GM21528 (cell line): Measurements from ENCODE around the gene FAM221B.
A peak's percentile ranks its signal among the peaks of the same experiment; 100 is the strongest.

Experiments
- ATAC-seq: cut with Tn5 transposase; IDR thresholded peaks from one replicate; pipeline ENCODE4 v1.9.1; 2021; ENCODE audit warnings: mild to moderate bottlenecking, moderate library complexity; ENCODE audit not compliant: unreplicated experiment, low FRiP score

FAM221B gene

DNA sequence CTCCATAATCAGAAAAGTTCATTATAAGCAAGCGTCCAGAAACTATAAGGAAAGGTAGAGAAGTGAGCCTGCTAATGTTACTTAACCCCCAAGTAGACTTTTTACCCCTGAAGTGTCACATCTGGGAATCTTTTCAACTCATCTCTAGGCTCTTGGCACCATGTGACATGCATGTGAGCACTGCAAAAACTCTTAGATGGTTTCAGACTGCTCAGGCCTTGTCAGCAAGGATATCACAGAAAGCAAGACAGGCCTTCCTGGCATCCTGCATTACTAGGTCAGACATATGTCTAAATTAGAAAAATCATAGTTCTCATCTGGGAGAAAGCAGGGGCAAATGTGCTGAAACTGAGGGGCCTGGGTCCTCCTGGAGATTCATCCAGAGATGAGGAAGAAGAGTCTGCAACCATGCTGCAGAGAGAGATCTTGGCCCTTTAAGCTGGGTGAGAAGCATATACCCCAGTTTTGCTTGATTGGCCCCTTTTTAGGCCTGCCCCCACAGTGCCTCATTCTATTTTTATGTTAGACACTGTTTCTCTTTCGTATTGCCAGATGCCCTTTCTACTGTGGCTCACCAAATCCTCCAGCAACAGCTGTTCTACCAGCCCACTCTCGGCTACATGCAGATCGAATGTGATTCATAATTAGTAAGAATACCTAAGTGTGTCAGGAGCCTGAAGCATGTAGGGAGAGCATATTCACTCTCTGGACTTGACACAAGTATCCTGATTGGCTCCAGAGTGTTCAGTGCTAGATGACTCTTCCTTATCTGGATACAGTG lies 19.4 kb upstream of the FAM221B start:
- ATAC-seq: peak; percentile 94

DNA sequence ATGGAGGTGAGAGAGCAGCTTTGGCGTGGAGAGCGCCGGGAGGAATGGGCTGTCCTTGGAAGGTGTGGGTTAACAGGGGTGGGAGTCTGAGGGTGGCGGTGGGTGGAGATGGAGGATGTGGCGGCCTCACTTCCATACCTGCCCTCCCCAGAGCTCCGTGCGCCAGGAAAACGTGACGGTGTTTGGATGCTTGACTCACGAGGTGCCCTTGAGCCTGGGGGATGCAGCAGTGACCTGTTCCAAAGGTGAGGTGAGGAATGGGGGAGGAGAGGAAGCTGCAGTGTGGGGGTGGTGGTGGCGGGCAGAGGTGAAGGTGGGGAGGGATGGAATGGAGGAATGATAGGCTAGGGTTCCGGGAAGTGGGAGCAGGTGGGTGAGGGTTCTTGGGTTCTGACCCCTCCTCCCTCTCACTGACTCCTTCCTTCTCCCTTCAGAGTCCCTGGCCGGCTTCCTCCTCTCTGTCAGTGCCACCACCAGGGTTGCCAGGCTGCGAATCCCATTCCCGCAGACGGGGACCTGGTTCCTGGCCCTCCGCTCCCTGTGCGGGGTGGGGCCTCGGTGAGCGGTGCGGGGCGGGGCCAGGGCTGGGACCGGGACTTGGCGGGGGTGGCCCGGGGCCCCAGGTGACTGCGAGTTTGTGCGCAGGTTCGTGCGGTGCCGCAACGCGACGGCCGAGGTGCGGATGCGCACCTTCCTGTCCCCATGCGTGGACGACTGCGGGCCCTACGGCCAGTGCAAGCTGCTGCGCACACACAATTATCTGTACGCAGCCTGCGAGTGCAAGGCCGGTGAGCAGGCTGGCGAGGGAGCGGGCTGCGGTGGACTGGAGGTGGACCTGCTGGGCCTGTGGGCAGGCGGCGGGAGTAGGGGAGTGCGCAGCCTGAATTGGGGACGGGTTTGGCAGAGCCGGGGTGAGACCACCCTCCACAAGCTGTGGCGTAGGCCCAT lies 17.6 kb upstream of the FAM221B start:
- no peak for ATAC-seq

DNA sequence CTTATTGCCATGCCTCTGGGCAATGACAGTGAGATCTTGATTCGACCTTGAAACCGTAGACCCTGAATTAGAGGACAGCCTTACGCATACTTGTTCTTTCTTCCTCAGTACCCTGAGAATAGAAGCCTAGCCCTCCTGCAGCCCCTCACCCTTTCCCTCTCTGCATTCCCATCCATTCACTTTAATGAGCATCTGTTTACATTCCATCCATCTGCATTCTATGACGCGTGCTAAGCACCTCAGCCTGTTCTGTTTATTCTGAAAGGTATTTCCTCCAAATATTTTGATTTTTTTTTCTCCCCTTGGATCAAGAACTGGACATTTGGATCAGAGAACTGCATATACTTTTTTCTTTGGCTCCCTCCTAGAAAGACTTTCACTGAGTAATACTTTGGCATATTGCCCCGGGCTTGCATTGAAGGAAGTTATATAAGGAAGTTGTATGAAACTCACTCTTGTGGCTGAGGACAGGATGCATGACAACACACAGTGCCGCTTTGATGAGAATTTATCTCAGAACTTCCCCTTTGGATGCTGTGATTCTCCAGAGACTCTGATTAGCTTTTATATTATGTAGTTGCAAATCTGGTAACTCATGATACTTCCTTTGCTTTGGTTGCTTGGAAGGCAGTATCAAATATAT lies 16.2 kb upstream of the FAM221B start:
- ATAC-seq: no peak

DNA sequence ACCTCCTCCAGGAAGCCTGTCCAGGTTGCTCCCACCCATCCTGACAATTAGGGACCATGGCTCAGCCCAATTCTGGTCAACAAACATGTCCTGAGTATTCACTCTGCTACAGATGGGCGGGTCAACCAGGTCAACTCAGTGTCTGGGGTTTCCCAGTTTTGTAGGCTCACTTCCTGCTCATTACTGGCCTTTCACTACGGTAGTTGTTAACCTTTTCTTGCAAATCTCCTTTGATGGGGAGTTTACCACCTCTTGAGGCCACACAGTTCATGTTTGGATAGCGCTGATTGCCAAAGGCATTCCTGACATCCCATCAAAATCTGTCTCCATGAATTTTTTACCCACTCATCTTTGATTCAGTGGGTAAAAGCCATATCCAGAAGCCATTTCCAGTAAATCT lies 14.3 kb upstream of the FAM221B start:
- no peak for ATAC-seq

DNA sequence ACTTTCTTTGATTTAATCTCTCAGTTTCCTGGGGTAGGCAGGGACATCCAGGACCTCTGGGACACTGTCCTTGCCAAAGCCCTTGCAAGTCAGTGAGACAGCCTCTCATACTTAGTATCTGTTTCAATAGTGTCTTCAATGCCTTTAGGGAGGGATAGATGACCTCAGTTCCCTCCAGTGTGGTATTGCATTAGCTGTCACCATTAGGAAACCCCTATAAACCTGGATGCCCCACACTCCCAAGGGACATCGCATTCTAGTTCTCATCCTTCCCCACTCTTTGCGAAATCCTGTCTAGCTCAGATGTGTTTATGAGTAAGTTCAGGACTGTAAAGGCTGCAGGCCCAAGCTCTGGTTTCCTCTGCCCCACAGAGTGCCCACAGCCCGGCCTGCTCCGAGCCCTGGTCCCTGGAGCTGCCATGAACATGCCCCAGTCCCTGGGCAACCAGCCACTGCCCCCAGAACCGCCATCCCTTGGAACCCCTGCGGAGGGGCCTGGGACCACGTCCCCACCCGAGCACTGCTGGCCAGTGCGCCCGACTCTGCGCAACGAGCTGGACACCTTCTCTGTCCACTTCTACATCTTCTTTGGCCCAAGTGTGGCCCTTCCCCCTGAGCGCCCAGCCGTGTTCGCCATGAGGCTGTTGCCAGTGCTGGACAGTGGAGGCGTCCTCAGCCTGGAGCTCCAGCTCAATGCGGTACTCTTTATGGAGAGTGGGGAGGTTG lies 13.7 kb upstream of the FAM221B start:
- ATAC-seq: no peak

DNA sequence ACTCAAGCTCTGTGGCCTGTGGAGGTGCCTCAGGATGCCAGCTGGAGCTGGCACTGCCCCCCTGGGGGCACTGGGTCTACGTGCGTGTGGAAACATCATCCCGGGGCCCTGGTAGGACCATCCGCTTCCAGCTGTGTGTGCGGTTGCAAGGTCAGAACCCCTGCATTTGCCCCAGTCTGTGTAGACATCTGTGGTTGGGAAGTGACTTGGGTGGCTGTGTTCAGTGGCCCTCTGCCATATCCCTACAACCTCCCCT lies 13.0 kb upstream of the FAM221B start:
- ATAC-seq: no peak

DNA sequence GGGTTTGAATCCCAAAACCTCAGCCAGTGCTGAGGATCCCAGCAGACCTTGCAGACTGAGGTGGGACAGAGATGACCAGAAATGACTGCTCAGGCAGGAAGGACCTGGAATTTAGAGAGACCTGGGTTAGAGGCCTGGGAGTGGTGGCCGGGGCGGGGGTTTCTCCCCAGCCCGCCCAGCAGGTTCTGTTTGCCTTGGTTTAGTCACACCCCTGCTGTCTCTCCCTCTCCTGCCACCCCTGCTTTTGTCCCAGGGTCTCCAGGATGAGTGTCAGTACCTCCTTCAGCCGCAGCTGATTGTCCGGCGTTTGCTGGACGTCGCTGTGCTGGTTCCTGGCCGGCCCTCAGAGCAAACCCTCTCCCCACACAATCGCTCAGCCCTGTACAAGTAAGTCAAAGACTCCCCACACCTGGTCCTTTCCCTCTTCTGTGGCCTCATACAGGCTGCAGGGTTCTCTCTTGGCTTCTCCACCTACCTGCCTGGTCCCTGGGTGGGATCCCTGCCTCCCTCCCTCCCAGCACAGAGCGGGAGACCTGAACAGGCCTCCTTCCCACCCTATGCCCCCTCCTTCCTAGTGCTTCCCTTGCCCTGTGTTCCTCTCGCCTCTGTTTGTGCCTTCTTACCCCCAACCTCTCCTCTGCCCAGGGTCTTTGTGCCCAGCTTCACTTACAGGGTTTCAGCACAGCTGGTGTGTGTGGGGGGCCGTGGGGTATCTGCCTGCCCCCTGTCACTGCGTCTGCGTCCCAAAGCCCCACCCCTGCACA lies 12.5 kb upstream of the FAM221B start:
- no peak for ATAC-seq

DNA sequence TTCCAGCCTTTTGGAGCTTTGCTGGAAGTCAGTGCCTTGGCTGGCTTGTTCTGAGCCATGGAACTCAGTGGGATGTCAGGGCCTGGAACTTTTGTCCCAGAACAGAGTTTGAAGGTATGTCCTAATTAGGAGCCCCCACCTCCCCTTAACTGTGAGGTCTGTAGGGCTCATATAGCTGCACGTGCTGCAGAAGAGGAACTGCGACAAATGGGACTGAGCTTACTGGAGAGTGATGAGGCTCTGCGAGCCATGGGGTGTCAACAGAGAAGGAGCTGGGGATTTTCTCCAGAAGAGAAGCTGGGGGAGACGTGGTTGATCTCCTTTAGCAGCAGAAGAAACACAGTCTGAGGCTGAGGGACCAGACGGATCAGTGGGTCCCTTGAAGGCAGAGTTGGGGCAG lies 11.4 kb upstream of the FAM221B start:
- no peak for ATAC-seq

DNA sequence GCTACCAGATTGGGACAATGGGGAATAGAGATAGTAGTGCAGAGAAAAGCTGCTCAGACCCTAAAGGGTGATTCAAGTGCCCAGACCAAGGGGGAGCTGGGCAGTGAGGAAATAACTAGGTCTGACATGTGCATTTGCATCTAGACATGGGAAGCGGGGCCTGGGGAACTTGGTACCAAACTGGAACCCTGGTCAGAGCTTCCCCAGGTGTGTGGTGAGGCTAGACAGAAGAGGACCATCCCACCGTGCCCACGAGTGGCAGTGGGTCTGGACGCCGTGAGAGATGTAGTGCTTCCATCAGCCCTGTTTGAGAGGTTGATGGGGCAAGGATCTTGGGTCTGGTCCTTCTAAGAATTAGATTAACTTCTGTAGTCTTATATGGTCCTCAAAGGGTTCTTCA lies 8.1 kb upstream of the FAM221B start:
- ATAC-seq: no peak

DNA sequence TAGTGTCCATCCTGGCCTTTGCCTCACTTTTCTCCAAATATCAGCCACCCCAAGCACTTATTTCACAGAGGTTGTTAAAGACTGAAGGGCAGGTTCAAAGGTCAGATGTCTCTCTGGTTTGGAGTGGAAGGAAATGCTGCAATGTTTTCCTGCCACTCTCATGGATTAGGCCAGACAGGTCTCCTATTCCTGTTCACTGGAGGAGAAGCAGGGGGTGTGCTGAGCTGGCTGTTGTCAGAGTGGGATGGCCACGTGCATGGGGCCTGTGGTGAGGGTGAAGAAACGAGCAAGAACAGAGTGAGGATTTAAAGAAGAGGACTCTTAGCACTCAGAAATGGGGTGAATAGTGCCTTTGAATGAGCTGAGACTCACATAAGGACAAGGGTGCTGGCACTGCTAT lies 7.2 kb upstream of the FAM221B start:
- ATAC-seq: no peak

DNA sequence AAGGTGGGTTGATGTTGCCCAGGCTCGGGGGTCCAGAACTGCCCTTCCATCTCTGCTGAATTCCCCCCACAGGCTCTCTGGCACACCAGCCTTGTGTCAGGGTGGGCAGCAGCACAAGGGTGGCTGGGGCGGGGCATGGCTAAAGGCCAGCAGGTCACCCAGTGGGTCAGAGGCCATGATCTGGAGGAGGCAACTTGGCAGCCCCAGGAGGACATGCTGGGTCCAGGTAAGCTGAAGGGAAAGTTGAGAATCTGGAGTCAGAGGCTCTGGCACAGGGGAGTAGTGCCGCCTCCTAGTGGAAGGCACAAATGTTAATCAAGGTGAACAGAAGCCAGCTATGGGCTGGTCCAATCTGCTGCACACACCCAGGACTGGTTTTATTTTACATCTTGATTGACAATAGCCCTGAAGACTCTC lies 6.7 kb upstream of the FAM221B start:
- ATAC-seq: no peak

DNA sequence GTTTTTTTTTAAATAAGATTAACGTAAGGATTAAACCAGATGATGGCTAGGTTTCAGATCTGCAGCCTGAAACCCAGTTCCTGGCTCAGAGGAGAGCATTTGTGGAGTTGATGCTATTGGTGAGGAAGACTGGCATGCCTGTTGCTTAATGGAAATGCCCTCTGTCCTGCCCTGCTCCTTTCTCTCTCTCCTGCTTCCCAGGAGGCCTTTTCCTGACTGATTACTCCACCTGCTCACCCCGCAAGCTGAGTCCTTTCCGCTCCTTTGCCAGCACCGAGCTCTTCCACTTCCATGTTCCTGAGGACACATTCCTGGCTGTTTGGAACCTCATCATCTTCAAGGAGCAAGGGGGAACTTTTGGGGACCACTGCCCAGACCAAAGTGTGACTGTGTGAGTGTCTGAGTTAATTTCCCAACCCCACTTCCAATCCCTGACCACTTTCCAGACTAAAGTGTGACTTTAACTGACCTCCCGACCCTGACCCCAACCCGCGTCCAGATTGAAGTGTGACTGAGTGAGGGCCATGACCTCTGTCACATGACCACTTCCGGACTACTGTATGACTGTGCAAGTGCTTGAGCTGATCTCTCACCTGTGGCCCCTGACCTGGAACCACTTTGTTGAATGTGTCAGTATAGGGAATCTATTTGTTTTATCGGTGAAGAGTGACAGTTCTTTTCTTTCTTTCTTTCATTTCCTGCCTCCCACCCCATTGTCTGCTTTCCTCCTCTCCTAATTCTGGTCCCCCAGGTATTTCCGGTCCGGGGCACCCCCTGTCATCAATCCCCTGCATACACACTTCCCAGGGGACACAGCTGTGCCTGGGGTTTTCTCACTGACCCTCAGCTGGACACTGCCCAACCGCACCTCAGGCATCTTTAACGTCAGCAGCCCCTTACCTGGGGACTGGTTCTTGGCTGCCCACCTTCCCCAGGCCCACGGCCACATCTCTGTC lies 6.0 kb upstream of the FAM221B start:
- no peak for ATAC-seq

DNA sequence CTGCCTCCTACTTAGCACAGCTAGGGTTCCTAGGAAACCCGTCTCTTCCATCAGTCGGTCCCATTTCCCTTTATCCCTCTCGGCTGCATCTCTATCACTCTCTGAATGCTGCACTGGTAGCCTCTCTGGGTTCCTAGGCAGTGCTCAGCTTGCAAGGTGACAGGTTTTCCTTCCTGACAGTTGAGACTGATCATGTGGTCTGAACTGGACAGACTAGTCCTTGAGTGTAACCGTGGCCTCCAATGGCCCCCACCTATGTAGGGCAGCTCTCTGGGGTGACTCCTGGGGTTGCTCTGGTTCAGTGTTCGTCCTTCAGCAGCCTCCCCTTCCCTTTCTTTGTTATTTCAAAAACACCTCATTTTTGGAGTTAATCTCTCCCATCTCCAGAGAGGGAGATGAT lies 4.3 kb upstream of the FAM221B start:
- no peak for ATAC-seq

DNA sequence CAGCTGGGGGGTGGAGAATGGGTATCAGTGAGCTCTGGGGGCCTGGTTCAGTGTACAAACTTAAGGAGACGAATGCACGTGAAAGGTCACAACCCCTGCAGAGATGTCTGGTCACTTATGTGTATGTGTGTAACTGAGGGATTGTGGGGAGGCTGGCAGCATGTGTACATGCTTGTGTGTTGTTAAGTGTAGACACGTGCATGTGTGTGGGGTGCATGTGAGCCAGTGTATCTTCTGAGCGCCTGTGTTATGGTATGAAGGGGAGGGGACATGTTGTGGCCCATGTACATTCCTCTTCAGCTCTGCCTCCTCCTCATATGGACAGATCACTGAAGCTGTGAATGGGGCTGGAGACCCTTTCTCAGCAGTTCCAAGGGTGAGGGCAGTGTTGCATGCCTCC lies 2.5 kb upstream of the FAM221B start:
- no peak for ATAC-seq

DNA sequence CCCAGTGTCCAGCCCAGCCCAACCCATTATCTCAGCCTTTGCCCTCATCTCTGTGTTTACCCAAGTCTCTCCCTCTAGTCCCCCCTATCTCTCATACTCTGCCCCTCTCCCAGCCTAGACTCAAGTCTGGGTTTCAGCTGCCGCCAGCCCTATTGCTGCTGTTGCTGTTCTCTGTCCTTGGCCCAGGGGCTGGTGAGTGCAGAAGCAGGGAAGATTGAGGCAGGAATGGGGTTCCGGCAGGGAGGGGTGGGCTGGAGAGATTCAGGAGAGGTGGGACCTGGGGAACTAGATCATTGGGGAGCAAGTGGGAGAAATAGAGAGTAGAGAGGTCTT lies 1.2 kb upstream of the FAM221B start:
- no peak for ATAC-seq

DNA sequence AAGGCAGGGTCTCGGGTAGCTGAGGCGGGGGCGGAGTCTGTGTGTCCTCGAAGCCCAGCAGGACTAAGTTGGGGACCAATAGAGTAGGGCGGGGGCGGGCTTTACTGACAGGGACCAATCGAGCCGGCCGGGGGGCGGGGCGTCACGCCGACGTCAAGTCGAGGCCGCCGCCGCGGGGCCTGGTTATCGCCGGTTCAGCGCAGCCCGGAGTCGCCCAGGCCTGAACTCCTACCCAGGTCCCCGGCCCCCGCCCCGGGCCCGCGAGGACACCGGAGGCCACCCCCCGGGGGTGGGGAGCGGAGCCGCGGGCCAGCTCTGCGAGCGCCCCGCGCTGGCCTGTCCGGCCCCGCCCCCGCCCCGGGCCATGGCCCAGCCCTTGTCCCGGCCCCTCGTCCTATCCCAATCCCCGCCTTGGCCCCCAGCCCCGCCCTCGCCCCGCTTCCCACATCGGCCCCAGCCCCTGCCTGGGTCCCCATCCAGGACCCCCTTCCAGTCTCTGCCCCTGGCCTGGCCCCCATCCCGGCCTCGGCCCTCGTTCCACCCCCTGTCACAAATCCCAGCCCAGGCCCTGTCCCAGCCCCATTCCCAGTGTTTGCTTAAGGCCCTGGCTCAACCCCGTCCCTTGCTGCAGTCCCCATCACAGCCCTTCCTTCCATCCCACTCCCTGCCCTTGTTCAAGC lies 692 bp upstream of the FAM221B start, which contains the start of gene TMEM8B:
Gene TMEM8B, plus strand, starts transcription at position 145 of the 680 bp plus-strand sequence. Its CDS starts 220 bp downstream, at position 365.
- ATAC-seq: peak; percentile 70

DNA sequence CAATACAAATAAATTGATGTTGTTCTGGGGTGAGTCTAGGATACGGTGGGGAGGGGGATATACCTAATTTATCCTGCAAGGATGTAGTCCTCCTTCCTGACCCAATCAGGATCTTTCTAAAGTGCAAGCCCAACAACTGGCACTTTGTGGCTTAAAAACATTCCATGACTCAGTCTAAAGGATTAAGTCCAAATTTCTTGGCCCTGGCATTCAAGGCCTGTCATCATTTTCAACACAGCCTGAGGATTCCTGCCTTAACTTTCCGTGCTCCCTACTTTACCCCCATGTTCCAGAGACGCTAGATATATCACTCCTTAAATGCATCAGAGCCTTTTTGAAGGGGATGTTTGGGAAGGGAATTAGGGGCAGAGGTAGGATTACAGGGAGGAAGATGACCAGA lies 1.0 kb downstream of the FAM221B start:
- no peak for ATAC-seq

DNA sequence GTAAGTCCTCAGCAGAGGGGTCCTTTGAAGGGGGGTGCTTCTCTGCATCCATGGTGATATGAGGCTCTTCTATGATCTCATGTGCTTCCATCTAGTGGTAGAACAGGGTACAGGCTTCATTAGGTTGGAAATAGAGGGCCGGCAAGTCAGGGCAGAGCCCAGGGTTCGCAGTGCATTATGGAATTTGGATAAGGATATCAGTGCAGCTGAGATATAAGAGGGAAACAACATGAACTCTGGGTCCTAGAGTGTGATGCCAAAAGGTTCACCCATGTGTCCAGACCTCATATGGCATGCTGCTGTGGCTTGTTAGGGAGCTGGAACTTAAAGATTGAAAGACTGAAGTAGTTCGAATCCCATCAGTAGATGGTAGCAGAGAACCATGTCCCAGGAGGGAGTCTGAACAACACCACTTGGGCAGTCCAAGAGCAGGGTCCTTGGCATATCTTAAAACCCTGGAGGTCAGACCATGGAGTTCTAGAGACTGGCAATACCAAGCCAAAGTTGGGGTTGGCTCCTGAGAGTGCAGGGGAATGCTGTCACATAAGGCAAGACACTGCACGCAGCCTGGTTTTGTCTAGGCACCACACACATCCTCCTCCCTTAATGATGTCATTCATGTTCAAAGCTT lies 2.3 kb downstream of the FAM221B start:
- no peak for ATAC-seq
